GM19193 (cell line): ENCODE measurements around the gene PSENEN.

Experiments
- POLR2A ChIP-seq: IDR thresholded peaks from 4 replicates; pipeline ENCODE4 v1.6.1; 2011; ENCODE audit not compliant: insufficient read depth, insufficient read length; ENCODE audit errors: extremely low read depth

The PSENEN gene

GRCh38 chr19:35768082-35768421 is 22.6 kb downstream of the PSENEN start:
- no peak for TF ChIP-seq POLR2A

DNA sequence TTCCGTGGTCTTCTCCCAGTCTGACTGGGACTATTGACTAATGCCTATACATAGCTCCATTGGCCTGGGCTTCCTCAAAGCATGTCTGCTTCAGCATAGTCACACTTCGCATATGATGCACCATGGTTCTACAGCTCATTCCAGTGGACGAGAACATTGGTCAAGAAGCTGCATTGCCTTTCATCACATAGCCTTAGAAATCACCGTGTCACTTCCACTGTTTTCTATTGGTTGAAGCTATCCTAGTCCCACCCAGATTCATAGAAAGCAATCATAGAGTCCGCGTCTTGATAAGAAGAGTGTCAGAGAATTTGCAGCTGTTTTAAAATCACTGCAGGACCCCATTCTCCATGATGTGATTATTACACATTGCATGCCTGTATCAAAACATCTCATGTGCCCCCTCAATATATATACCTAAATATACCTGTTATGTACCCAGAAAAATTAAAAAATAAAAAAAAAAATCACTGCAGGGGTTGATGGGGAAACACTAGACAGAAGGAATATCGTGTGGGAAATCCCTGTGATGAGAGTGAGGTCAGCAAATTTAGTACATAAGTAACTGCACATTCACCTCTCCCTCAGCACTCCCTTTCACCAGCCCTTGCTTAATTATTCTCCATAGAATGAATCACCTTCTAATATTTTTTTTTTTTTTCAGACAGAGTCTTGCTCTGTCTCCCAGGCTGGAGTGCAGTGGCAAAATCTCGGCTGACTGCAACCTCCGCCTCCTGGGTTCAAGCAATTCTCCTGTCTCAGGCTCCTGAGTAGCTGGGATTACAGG is 27.8 kb downstream of the PSENEN start:
- TF ChIP-seq POLR2A = no peak

GRCh38 chr19:35774274-35775045 is 29.0 kb downstream of the PSENEN start:
- no peak for TF ChIP-seq POLR2A

DNA sequence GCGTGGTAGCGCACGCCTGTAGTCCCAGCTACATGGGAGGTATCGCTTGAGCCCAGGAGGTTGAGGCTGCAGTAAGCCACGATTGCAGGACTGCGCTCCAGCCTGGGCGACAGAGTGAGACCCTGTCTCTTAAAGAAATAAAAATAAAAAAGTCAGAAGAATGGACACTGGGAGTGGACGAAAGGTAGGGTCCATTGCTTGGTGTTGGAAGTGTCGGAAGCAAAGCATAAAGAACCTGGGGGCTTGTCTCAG is 29.5 kb downstream of the PSENEN start:
- TF ChIP-seq POLR2A = no peak

- peak; percentile 52 for TF ChIP-seq POLR2A
These were observed 30.0 kb downstream of the PSENEN start, which contains the start of gene ARHGAP33 for GRCh38 chr19:35775298-35776101. TSS of gene ARHGAP33 (plus strand) at chr19:35775564. CDS start at chr19:35775659, 95 bp downstream.

DNA sequence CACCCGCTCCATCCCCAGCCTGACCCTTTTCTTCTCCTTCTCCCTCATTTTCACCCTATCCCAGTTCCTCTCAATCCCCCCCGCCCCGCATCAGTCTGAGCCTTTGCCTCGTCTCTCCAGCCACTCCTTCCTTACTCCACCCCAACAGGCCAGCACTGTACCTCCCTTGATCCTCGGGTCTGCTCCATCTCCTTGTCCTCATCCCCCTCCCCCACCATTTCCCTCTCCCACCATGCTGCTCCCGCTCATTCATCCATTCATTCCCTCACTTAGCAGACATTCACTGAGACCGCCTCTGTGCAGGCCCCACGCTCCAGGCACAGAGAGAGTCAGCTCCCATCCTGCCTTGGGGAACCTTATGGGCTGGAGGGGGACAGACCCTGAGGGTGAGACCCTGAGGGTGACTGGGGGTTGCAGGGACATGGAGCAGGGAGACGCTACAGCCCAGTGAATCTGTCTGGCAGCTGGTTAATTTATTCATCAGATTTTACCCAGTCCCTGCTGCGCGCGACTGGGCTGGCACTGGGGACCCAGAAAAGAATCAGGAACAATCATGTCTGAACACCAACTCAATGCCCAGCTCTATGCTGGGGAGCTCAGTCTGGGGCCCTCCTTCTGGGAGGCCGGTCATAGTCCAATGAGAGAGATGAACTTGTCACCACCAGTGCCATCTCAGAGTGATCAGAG is 30.8 kb downstream of the PSENEN start:
- no peak for TF ChIP-seq POLR2A

DNA sequence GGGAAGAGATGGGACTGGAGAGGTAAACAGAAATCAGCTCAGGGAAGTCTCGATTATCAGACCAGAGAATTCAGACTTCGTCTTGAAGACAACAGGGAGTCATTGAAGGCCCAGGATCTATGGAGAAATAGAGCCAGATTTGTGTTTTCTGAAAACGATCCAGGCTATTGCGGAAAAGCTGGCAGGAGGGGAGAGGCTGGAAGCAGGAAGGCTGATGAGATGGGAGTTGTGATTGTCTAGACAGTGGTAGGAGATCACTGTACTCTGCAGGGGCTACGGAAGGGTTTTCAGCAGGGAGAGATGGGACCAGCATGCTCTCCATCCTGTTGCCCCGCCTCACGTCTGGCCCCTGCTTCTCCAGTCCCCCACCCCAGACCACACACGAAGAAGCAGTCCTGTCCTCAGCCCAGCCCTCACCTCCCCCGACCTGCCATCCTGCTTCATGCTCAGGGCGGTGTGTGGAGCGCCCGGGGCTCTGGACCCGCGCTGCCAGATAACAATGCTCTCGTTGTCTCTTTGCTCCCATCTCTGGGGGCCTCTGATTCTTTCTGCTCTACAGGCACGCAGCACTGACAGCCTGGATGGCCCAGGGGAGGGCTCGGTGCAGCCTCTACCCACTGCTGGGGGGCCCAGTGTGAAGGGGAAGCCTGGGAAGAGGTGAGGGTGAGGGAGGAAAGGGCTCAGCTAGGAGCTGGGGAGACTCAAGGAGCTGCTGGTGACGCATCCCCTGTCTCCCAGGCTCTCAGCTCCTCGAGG is 31.8 kb downstream of the PSENEN start:
- no peak for TF ChIP-seq POLR2A

- no peak for TF ChIP-seq POLR2A
These were observed 32.5 kb downstream of the PSENEN start for GRCh38 chr19:35777961-35778360.

DNA sequence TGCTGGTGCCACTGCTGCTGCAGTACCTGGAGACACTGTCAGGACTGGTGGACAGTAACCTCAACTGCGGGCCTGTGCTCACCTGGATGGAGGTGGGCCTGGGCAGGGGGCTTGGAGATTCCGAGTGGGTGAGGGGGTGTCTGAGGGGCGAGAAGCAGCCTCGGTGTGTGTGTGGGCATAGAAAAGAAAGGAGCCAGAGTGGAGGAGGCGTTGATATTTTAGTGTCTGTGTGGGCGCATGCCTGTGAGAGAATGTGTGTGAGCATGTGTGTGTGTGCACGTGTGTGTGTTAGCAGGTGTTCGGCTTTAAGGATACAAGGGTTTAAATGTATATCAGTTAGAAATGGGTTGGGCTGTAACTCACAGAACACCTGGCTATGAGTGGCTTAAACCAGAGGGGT is 33.6 kb downstream of the PSENEN start:
- TF ChIP-seq POLR2A = no peak

DNA sequence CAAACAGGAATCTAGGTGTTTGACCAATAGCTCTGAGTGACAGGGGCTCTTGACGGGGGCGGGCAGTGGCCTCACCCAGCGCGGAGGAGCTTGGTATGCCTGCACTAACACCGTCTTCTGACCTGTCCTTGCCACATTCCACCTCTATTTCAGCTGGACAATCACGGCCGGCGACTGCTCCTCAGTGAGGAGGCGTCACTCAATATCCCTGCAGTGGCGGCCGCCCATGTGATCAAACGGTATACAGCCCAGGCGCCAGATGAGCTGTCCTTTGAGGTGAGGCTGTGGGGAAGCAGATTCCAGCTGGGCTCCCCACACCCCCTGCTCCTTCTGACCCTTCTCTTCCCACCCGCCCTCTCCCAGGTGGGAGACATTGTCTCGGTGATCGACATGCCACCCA is 34.6 kb downstream of the PSENEN start:
- no peak for TF ChIP-seq POLR2A

DNA sequence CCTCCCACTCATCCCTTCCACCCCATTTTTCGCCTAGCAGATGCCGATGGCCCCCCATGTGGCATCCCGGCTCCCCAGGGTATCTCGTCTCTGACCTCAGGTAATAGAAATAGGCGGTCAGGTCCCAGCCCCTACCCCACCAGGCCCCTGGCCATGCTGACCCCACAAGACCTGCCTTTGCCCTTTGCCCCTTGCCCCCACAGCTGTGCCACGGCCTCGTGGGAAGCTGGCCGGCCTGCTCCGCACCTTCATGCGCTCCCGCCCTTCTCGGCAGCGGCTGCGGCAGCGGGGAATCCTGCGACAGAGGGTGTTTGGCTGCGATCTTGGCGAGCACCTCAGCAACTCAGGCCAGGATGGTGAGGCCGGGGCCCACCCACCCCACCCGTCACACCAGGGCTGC is 35.3 kb downstream of the PSENEN start:
- no peak for TF ChIP-seq POLR2A

DNA sequence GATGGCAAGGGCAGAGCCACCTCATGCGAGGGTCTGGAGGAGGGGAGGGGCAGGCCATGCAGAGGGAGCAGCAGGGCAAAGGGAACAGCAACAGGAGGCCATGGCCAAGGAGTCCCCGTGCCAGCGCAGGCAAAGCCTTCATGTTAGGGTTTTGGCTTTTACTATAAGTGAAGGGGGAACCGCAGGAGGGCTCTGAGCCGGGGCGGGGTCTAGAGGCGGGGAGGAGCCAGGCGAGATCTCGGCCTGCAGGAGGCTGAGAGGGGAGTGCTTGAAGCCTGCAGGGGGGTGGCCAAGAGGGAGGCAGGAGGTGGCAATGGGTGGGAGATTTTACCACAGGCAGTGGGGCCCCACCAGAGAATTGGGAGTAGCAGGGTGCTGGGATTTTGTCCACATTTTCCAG is 36.2 kb downstream of the PSENEN start:
- TF ChIP-seq POLR2A = no peak

DNA sequence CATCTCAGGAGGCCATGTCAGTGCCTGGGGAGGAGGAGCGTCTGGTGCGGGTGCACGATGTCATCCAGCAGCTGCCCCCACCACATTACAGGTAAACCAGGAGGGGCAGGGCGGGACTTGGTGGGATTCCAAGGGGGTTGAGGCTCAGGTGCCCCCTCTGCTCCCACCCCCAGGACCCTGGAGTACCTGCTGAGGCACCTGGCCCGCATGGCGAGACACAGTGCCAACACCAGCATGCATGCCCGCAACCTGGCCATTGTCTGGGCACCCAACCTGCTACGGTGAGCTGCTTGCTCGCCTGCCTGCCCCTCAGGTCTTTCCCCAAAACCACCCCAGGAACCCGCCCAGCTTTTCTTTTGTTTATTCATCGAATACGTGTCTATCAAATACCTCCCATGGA is 37.1 kb downstream of the PSENEN start:
- TF ChIP-seq POLR2A = no peak
